ENCODE measurements around the gene MRPS22. TPM values are rescaled to one million over a fixed set of nuclear protein-coding genes. Genes with fewer than 3 reads are reported as not detected.

Gene MRPS22
- total RNA-seq, 1 donor from 2014 or later = 8.3 TPM

DNA sequence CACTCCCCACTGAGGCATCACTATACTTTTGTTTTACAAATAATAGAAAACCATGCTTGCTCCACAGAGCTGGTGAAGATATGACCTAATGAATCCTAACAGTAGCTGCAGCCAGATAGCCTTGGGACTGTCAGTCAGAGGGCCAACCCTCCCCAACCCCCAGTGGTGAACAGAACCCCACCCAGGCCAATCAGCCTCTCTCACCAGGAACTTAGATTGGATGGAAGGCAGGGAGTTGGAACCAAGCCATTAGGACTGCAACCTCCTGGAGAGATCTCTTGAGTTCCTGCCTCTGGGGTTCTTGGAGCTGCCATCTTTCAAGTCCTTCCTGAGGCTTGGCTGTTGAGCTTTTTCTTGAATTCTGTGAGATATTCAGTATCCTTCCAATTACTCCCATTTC, 3.0 kb upstream of the MRPS22 start:
- Histone ChIP-seq H3K27me3 (no peaks in the 10 kb centered on the region), H3K9me3 (no peaks in the 10 kb centered on the region), H3K4me3 (no peak overlapping the region), H3K36me3 (no peaks in the 10 kb centered on the region), H3K4me1 (peaks cover 0 to 12% of the 10 kb centered on the region in 2 donors), H3K27ac (no peak overlapping the region)
- intact Hi-C loops (cut with DNase I) = loop anchor here (5.0 kb wide), 1 partner anchor 748 kb away; the partner anchor contains the start of gene CEP70
- no peak for DNase-seq (ENCODE audit: low spot score in 2 of 2)
- TF ChIP-seq, protein P1, sequence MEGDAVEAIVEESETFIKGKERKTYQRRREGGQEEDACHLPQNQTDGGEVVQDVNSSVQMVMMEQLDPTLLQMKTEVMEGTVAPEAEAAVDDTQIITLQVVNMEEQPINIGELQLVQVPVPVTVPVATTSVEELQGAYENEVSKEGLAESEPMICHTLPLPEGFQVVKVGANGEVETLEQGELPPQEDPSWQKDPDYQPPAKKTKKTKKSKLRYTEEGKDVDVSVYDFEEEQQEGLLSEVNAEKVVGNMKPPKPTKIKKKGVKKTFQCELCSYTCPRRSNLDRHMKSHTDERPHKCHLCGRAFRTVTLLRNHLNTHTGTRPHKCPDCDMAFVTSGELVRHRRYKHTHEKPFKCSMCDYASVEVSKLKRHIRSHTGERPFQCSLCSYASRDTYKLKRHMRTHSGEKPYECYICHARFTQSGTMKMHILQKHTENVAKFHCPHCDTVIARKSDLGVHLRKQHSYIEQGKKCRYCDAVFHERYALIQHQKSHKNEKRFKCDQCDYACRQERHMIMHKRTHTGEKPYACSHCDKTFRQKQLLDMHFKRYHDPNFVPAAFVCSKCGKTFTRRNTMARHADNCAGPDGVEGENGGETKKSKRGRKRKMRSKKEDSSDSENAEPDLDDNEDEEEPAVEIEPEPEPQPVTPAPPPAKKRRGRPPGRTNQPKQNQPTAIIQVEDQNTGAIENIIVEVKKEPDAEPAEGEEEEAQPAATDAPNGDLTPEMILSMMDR (IDR thresholded peaks at IDR 0.05) = no peak

DNA sequence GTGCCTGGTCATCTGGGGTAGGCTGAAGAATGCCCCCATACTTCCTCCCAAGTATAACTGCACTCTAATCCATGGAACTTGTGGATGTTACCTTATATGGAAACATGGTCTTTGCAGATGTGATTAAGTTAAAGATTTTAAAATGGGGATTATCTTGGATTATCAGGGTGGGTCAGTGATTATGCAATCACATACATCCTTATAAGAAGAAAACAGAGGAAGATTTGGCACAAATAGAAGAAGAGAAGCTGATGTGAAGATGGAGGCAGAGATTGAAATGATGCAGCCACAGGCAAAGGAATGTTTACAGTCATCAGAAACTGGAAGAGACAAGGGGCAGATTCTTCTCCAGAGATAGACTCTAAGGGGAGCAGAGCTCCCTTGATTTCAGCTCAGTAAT, 1.8 kb upstream of the MRPS22 start:
- no peak overlapping the region for H3K27ac ChIP-seq
- intact Hi-C loops (cut with DNase I) = loop anchor here (2.0 to 5.0 kb wide), 2 partner anchors 47 to 750 kb away; partner anchors contain the start of genes CEP70 and COPB2
- no peak for DNase-seq (ENCODE audit: low spot score in 2 of 2)
- TF ChIP-seq, protein P1 (IDR thresholded peaks at IDR 0.05) = no peak
- peaks cover 0 to 12% of the 10 kb centered on the region in 2 donors for H3K4me1 ChIP-seq
- H3K27me3 ChIP-seq = no peaks in the 10 kb centered on the region
- H3K4me3 ChIP-seq = no peak overlapping the region
- H3K9me3 ChIP-seq = no peaks in the 10 kb centered on the region
- peaks cover 3 to 4% of the 10 kb centered on the region in 2 donors for H3K36me3 ChIP-seq

DNA sequence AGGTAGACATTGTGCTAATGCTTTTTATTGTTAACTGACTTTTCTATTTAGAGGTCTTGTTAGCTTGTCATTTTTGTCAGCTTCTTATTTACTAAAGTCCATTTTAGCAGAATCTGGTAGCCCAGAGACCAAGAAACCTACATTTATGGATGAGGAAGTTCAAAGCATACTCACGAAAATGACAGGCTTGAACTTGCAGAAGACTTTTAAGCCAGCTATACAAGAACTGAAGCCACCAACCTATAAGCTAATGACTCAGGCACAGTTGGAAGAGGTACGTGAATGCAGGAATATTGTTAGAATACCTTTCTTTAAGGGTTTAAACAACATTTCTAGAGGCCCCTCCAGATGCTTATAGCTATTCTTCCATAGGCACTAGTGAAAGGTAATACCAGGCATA, 3.0 kb downstream of the MRPS22 start:
- Histone ChIP-seq H3K36me3 (peaks cover 37 to 38% of the 10 kb centered on the region in 2 donors), H3K27me3 (no peaks in the 10 kb centered on the region), H3K27ac (no peak overlapping the region), H3K9me3 (no peaks in the 10 kb centered on the region), H3K4me3 (no peak overlapping the region), H3K4me1 (peaks cover 0 to 12% of the 10 kb centered on the region in 2 donors)
- no peak for DNase-seq (ENCODE audit: low spot score in 2 of 2)
- intact Hi-C loops (cut with DNase I) = no loop called here
- TF ChIP-seq, protein P1 (IDR thresholded peaks at IDR 0.05) = no peak

DNA sequence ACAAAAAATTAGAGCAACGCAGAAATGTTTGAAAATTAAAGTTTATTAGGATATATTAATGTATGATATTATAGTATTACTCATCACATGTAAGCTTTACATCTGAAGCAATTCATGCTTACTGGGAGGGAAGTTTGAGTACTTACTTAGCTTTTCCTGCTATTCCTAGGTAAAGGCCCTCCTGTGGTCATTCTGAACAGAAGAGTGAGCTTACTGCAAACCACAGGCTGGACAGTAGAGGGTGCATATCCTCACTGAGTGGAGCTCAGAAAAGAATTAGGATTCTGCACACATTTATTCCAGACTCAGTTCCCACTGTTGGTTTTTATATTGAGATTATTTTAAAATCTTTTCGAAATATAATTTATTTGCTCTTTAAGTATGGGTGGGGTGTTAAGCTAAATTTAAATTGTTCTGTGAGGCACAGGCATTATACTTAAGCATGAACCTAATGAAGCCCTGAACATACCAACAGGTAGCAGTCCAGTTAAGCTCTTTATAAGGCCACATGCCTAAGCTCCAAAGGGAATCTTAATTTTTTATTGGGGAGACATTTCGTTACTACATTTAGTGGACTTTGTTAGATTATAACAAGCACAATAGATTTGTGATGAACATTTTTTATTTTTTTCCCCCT, 10.2 kb downstream of the MRPS22 start:
- Histone ChIP-seq H3K4me1 (no peaks in the 10 kb centered on the region), H3K36me3 (peaks cover 89 to 90% of the 10 kb centered on the region in 2 donors), H3K4me3 (no peak overlapping the region), H3K27ac (no peak overlapping the region), H3K27me3 (no peaks in the 10 kb centered on the region), H3K9me3 (no peaks in the 10 kb centered on the region)
- TF ChIP-seq, protein P1 (IDR thresholded peaks at IDR 0.05) = peak in 2 of 3 experiments; percentile 23
- intact Hi-C loops (cut with DNase I) = no loop called here
- DNase-seq (ENCODE audit: low spot score in 2 of 2) = no peak

DNA sequence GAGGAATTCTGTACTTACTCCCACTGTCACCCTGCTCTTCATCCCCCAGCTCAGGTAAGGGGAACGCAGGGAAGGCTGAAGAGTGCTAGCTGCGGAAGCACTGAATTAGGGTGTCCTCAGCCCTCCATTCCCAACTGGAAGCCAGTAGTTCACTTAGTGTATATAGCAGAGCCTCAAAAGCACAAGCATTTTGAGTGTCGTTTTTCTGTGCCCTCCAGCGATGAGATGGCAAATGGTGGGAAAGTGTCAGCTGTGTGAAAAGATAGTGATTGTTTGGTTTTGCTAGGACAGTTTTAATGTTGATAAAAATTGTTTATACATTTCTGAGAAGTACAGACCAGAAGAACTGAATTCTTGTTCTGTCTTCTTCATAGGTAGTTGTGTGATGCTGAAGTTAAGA, 10.8 kb downstream of the MRPS22 start:
- intact Hi-C loops (cut with DNase I) = no loop called here
- H3K27me3 ChIP-seq = no peaks in the 10 kb centered on the region

More for the DNA sequence above, 10.8 kb downstream of the MRPS22 start:
- no peaks in the 10 kb centered on the region for H3K9me3 ChIP-seq
- no peak overlapping the region for H3K27ac ChIP-seq
- H3K36me3 ChIP-seq = peaks cover 91 to 93% of the 10 kb centered on the region in 2 donors
- no peaks in the 10 kb centered on the region for H3K4me1 ChIP-seq
- TF ChIP-seq, protein P1 (IDR thresholded peaks at IDR 0.05) = no peak
- H3K4me3 ChIP-seq = no peak overlapping the region
- no peak for DNase-seq (ENCODE audit: low spot score in 2 of 2)

Data from ascending aorta (tissue), 2 donors.